Right atrium auricular region (tissue), 2 donors: ENCODE results near the gene RERE. TPM values are rescaled to one million over a fixed set of nuclear protein-coding genes. Genes with fewer than 3 reads are reported as not detected.

ENCODE experiments used
- DNase-seq: peaks from one replicate; pipeline ENCODE4 v3.0.0-alpha.2; 2019; ENCODE audit warnings: low spot score
- H3K27ac ChIP-seq, 2 donors: fragments of 200-600 bp; sonication (generic); 1 replicate in 1 of 2; 2 replicates in 1 of 2; pipeline ENCODE4 v1.5.1; 2016 to 2019
- H3K27me3 ChIP-seq, 2 donors: fragments of 200-600 bp; sonication (generic); one replicate each; pipeline versions ENCODE4 v1.5.1 to v1.6.0; 2017 to 2019
- H3K36me3 ChIP-seq: fragments of 200-600 bp; sonication (generic); one replicate; pipeline ENCODE4 v1.5.1; 2016
- H3K4me1 ChIP-seq, 2 donors: fragments of 200-600 bp; sonication (generic); one replicate each; pipeline versions ENCODE4 v1.5.1 to v1.6.0; 2017 to 2019
- H3K4me3 ChIP-seq, 2 donors: fragments of 200-600 bp; sonication (generic); 1 replicate in 1 of 2; 2 replicates in 1 of 2; pipeline ENCODE4 v1.5.1; 2017 to 2019; ENCODE audit warnings: mild to moderate bottlenecking in 1 of 2, moderate library complexity in 1 of 2
- H3K9me3 ChIP-seq, 2 donors: fragments of 200-600 bp; sonication (generic); one replicate each; pipeline ENCODE4 v1.5.1; 2019
- total RNA-seq, 2 donors: library from RNA; depleted of rRNA; stranded (reverse); fragments of >200 nt; gene quantifications; one replicate each; pipeline ENCODE4 v1.1.0, GENCODE V29; 2016
- TF ChIP-seq, protein P1 (sequence below), 2 donors: fragments of 200-600 bp; sonication (generic); IDR thresholded peaks; one replicate each; pipeline ENCODE4 v1.5.1; 2019; ENCODE audit warnings: antibody characterized with exemption in 2 of 2

The RERE gene
- total RNA-seq, 2 donors from 2014 or later = 99.8 to 125 TPM

DNA sequence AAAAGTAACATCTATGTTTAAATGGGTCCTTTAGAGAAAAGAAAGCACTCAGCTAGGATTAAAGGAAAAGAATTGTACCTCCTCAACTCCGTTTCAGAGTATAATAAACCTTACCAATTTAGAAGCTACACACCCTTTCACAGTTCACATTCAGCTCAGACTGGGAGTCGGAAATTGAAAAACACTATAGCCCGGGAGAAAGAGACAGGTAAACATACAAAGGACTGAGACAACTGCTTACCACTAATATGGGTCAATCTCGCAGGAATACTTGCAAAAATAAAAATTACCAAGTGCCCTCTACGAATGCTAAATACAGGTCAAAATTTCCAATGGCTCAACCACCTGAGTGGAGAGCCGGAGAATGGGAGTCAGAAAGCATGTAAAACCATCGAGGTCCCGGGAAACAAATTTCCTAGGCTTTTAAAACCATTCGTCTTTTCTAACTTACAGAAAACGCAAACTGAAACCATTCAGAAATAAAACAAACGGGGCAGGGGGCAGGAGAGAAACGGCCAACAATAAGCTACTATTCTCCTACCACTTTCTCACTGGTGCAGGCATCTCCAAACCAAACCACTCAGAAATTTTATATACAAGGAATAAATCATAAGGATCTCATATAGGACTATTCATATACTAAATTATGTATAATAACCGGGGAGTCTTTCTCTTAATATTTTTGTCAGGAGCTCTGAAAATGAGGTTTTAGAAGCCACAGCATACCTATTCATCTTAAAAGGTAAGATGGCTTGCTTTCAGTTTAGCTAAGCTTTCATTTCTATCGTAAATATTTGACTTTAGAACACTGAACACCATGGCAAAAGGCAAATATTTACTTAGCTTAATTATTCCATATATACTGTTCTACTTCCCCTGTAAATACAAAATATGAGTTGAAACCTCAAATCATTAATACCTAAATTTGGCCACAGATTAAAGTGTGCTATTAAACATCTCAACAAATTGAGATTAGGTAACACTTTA is 136.5 kb downstream of the RERE start:
- DNase-seq = no peak
- Histone ChIP-seq H3K4me1 (peaks cover 0 to 24% of the 10 kb centered on the region in 2 donors), H3K27ac (no peak overlapping the region)

DNA sequence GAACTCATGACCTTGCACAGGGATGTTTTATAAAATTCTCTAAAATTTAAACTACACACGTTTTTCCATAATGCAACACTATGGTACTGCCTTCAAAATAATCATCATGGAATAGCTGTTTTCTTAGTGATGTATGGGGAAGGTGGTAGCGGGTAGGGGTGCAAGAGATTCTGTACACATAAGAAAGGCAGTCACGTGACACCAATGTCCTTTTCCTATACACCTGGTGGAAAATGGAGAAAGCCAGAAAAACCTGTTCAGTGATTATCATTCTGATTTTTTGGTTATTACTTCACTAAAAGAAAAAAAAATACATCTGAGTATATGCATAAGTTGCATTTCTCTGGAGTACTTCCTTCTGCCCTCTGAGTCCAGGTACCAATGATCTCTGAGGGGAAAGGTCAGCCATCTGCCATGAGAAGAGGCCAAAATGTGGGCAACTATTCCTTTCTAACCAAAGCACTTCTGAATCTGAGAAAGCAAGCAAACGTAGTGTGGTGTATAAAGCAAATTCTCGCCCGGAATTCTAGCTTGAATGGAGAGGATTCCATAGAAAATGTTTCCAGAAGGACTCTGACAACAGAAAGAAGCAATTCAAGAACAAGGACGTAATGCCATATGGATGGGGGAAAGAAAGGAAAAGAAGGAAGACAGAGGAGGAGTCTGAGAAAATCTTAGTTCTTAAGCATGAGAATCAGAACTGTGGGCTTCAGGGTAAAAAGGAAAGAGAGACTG is 137.3 kb downstream of the RERE start:
- Histone ChIP-seq H3K36me3 (no peaks in the 10 kb centered on the region), H3K27me3 (no peaks in the 10 kb centered on the region), H3K9me3 (no peaks in the 10 kb centered on the region), H3K4me3 (no peak overlapping the region), H3K27ac (no peak overlapping the region), H3K4me1 (peaks cover 0 to 25% of the 10 kb centered on the region in 2 donors)
- TF ChIP-seq, protein P1, sequence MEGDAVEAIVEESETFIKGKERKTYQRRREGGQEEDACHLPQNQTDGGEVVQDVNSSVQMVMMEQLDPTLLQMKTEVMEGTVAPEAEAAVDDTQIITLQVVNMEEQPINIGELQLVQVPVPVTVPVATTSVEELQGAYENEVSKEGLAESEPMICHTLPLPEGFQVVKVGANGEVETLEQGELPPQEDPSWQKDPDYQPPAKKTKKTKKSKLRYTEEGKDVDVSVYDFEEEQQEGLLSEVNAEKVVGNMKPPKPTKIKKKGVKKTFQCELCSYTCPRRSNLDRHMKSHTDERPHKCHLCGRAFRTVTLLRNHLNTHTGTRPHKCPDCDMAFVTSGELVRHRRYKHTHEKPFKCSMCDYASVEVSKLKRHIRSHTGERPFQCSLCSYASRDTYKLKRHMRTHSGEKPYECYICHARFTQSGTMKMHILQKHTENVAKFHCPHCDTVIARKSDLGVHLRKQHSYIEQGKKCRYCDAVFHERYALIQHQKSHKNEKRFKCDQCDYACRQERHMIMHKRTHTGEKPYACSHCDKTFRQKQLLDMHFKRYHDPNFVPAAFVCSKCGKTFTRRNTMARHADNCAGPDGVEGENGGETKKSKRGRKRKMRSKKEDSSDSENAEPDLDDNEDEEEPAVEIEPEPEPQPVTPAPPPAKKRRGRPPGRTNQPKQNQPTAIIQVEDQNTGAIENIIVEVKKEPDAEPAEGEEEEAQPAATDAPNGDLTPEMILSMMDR (IDR thresholded peaks at IDR 0.05) = no peak
- no peak for DNase-seq

More for the DNA sequence above, 136.5 kb downstream of the RERE start:
- peak overlapping the region in 1 of 2 donors; percentile 18 for H3K4me3 ChIP-seq
- H3K27me3 ChIP-seq = no peaks in the 10 kb centered on the region
- no peaks in the 10 kb centered on the region for H3K36me3 ChIP-seq
- H3K9me3 ChIP-seq = no peaks in the 10 kb centered on the region
- TF ChIP-seq, protein P1 (IDR thresholded peaks at IDR 0.05) = no peak

DNA sequence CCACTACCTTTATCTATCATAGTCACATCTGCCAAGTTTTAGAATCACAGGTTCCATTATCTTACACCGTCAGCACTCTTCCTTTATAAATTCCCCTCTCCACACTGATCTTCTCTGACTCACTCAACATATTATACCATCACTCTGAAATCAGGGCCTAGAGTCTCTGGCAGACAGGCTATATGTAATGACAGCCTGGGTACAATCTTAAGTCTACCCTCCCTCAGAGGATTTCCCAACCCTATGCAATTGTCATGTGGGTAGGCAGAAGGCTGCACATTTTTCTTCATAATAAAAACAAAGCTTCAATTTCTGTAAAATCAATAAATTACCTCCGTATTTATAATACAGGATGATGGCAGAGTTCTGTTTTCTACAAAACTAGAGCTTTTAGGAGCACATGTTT is 138.0 kb downstream of the RERE start:
- TF ChIP-seq, protein P1 (IDR thresholded peaks at IDR 0.05) = no peak
- Histone ChIP-seq H3K4me1 (peaks cover 0 to 25% of the 10 kb centered on the region in 2 donors), H3K36me3 (no peaks in the 10 kb centered on the region), H3K27me3 (no peaks in the 10 kb centered on the region), H3K4me3 (no peak overlapping the region), H3K27ac (no peak overlapping the region), H3K9me3 (no peaks in the 10 kb centered on the region)
- DNase-seq = no peak

DNA sequence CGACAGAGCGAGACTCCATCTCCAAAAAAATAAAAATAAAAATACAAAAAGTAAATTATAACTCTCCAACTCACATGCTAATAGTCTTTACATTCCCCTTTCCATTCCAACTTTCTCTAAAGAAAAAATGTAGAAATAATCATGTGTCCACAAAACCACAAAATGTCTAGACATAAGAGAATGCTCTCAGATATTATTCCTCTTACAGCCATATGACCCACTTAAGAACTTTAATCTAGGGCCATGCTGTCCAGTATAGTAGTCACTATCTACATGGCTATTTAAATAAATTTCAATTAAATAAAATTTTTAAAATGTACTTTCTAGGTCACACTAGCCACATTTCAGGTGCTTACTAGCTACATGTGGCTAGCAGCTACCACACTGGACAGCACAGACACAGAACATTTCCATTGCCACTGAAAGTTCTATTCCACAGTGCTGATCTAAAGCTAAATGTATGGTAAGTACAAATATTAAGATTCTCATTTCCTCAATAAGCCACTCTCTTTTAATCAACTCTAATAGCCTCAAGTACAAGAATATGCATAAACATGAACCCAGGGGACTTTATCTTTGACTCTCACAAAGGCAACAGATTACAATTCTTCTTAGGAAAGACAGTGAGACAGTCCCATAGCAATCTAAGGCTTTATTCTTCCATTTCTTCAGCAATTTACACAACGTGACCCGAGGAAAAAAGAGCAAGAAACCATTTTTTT is 138.6 kb downstream of the RERE start:
- DNase-seq = no peak
- no peak overlapping the region for H3K4me3 ChIP-seq
- H3K9me3 ChIP-seq = no peaks in the 10 kb centered on the region
- TF ChIP-seq, protein P1 (IDR thresholded peaks at IDR 0.05) = no peak
- H3K27ac ChIP-seq = no peak overlapping the region
- H3K27me3 ChIP-seq = no peaks in the 10 kb centered on the region
- peaks cover 0 to 25% of the 10 kb centered on the region in 2 donors for H3K4me1 ChIP-seq
- H3K36me3 ChIP-seq = no peaks in the 10 kb centered on the region

DNA sequence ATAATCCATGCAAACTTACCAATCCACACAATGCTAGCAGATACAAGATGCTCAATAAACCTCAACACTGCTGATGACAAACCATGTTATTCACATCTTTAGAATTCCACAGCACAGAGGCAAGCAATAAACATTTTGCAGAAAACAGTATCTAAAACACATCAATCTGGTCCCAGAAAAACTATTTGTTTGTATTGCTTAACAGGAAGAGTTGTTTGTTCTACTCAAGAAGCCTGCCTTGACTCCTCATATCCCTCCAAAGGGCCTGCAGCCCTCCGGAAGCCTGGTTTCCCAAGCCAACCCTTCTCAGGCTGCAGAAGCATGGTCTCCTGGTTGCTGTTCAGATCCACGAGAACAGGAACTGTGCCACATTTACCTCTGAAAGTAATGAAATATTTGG is 139.7 kb downstream of the RERE start:
- Histone ChIP-seq H3K27ac (no peak overlapping the region), H3K27me3 (no peaks in the 10 kb centered on the region), H3K4me3 (no peak overlapping the region), H3K36me3 (no peaks in the 10 kb centered on the region), H3K4me1 (peaks cover 0 to 25% of the 10 kb centered on the region in 2 donors), H3K9me3 (no peaks in the 10 kb centered on the region)
- TF ChIP-seq, protein P1 (IDR thresholded peaks at IDR 0.05) = no peak
- no peak for DNase-seq
